Glomerular endothelial cell (primary cell): ENCODE measurements around the gene RAD51B. TPM values are rescaled to one million over a fixed set of nuclear protein-coding genes. Genes with fewer than 3 reads are reported as not detected.

ENCODE experiments used
- DNase-seq: peaks from one replicate; pipeline ENCODE4 v3.0.0-alpha.2; 2011; ENCODE audit warnings: low read depth, low spot score; ENCODE audit errors: extremely low read depth
- total RNA-seq: library from RNA; depleted of rRNA; stranded (reverse); fragments of >200 nt; gene quantifications from 2 replicates; pipeline ENCODE4 v1.2.3, GENCODE V29; 2015

The RAD51B gene
- total RNA-seq, 1 donor from 2014 or later = 9.7 TPM

- no peak for DNase-seq
Measured at GRCh38 chr14:68573126-68573525, 753.5 kb downstream of the RAD51B start.

GRCh38 chr14:68573722-68574121, 754.1 kb downstream of the RAD51B start:
- no peak for DNase-seq

GRCh38 chr14:68574461-68574860, 754.9 kb downstream of the RAD51B start:
- no peak for DNase-seq

- no peak for DNase-seq
Measured at GRCh38 chr14:68574906-68575305, 755.3 kb downstream of the RAD51B start.

- no peak for DNase-seq
Measured at GRCh38 chr14:68575426-68575825, 755.8 kb downstream of the RAD51B start.

GRCh38 chr14:68576031-68576430, 756.5 kb downstream of the RAD51B start:
- no peak for DNase-seq

- no peak for DNase-seq
Measured at GRCh38 chr14:68576496-68577244, 757.1 kb downstream of the RAD51B start.

GRCh38 chr14:68577802-68578541, 758.4 kb downstream of the RAD51B start:
- peak; percentile 90 for DNase-seq

GRCh38 chr14:68578597-68578996, 759.0 kb downstream of the RAD51B start:
- no peak for DNase-seq

- DNase-seq = no peak
Measured at GRCh38 chr14:68580096-68580645, 760.6 kb downstream of the RAD51B start.

- no peak for DNase-seq
Measured at GRCh38 chr14:68580671-68581070, 761.1 kb downstream of the RAD51B start.

- DNase-seq = no peak
Measured at GRCh38 chr14:68583548-68584280, 764.1 kb downstream of the RAD51B start.

- no peak for DNase-seq
Measured at GRCh38 chr14:68584786-68585185, 765.2 kb downstream of the RAD51B start.

GRCh38 chr14:68585690-68586089, 766.1 kb downstream of the RAD51B start:
- no peak for DNase-seq

- DNase-seq = no peak
Measured at GRCh38 chr14:68586896-68587751, 767.5 kb downstream of the RAD51B start.

- DNase-seq = no peak
Measured at GRCh38 chr14:68587931-68588330, 768.4 kb downstream of the RAD51B start.

- no peak for DNase-seq
Measured at GRCh38 chr14:68589447-68590200, 770.0 kb downstream of the RAD51B start.

GRCh38 chr14:68590201-68590522, 770.6 kb downstream of the RAD51B start:
- no peak for DNase-seq

GRCh38 chr14:68591786-68592185, 772.2 kb downstream of the RAD51B start:
- no peak for DNase-seq
